C4-2B (cell line): ENCODE measurements around the gene TCAP.

Experiments
- ZFX ChIP-seq: fragments of 450-650 bp; IDR thresholded peaks from 2 replicates; pipeline ENCODE4 v1.6.1; 2017
- TF ChIP-seq, protein P1 (sequence below): fragments of 450-650 bp; conservative IDR thresholded peaks from 2 replicates; pipeline ENCODE4 v1.5.1; 2017; ENCODE audit warnings: mild to moderate bottlenecking

DNA sequence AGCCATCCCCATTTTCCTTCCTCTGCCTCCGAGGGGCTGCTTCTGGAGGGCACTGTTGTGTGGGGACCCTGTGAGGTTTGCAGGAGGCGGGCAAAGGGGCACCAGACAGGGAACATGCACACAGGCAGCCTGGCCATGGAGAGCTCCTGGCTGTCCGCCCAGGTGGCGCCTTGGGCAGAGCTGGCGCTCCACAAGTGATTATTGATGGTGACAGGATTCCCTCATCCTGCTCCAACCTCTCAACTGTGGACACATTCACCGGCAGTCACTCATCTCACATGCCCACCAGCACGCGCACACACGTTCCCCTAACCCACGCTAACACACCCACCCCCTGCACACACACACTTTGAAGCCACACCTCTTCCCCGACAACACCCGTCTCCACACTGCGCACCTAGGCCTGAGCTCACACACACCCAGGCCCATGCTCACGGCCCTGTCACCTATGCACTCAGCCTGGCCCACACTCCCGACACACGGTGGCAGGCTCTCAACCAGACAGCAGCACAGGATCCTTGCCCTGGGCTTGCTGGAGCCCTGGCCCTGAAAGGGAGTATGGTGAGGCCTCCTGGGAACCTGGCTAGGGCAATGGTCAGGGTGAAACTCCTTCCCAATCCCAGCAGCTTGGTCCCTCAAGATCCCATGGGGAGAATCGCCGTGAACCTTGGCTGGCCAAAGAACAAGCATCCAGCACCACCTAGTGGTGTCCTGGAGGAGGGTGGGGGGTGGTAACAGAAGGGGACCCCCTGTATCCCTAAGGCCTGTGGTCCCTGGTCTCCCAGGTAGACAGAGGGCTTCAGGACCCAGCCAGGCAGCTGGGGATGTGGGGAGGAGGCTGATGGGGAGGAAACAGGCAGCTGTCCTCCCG is 6.7 kb downstream of the TCAP start:
- TF ChIP-seq, protein P1, sequence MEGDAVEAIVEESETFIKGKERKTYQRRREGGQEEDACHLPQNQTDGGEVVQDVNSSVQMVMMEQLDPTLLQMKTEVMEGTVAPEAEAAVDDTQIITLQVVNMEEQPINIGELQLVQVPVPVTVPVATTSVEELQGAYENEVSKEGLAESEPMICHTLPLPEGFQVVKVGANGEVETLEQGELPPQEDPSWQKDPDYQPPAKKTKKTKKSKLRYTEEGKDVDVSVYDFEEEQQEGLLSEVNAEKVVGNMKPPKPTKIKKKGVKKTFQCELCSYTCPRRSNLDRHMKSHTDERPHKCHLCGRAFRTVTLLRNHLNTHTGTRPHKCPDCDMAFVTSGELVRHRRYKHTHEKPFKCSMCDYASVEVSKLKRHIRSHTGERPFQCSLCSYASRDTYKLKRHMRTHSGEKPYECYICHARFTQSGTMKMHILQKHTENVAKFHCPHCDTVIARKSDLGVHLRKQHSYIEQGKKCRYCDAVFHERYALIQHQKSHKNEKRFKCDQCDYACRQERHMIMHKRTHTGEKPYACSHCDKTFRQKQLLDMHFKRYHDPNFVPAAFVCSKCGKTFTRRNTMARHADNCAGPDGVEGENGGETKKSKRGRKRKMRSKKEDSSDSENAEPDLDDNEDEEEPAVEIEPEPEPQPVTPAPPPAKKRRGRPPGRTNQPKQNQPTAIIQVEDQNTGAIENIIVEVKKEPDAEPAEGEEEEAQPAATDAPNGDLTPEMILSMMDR = peak; percentile 60
- no peak for TF ChIP-seq ZFX
